AG08396 (cell line): ENCODE results near the gene SLC35E1.
"Not testable (repeated sequence)": the region's sequence is repeated elsewhere in the genome, so short reads cannot be mapped to it uniquely, and the experiment has no call there.

Source experiments
- DNase-seq: peaks from one replicate; pipeline ENCODE4 v3.0.0; 2012; ENCODE audit warnings: low spot score, mixed read lengths

Gene SLC35E1

DNA sequence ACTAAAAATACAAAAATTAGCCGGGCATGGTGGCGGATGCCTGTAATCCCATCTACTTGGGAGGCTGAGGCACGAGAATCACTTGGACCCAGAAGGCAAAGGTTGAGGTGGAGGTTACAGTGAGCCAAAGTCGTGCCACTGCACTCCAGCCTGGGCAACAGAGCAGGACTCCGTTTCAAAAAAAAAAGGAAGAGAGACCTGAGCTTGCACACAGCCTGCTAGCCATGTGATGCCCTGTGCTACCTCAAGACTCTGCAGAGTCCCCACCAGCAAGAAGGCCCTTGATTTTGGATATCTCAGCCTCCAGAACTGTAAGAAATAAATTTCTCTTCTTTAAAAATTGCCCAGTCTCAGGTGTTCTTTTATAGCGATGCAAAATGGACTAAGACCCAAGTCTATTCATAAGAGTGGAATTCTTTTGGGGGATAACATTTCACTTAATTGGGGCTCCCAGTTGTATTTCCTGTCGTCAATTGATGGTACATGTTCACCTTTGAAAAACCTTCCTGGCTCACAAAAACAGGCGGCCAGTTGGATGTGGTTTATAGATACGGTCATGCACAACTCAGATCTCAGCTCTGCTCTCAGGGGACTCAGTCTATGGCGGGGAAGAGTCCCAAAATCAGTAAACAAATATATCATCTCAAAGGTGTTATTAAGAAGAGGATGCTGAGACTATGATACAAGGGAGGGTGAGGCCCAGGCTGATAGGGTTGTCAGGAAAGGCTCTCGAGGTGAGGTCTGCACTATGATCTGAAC, 27.6 kb downstream of the SLC35E1 start:
- no peak for DNase-seq

DNA sequence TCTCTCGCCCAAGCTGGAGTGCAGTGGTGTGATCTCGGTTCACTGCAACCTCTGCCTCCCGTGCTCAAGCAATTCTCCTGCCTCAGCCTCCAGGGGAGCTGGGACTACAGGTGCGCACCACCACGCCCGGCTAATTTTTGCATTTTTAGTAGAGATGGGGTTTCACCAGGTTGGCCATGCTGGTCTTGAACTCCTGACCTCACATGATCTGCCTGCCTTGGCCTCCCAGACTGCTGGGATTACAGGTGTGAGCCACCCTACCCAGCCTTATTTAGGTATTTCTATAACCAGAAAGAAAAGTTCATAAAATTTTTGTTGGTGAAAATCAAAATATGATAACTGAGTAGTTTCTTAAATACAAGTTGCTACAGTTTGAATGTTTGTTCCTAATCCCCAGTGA, 28.5 kb downstream of the SLC35E1 start:
- DNase-seq = not testable (repeated sequence)

DNA sequence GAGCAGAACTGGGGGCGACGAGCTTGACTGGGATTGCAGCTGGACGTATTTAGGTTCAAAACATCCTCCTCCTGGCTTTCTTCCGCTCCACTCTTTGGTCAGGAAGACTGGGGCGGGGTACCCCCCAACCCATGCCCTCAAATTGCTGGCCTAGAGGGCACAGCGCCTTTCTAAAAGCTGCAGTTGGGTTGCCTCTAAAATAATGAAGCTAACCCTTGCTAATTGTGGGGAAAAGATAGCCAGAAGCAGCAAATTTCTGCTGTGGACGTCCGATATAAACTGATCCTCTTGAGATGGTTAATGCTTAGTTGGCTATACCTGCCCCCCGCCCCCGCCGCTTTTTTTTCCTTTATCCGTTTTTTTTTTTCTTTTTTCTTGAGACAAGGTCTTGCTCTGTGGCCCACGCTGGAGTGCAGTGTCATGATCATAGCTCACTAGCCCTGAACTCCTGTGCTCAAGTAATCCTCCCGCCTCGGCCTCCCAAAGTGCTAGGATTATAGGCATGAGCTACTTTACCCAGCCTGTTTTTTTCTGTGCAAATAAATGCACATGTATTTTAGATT, 29.2 kb downstream of the SLC35E1 start:
- no peak for DNase-seq

DNA sequence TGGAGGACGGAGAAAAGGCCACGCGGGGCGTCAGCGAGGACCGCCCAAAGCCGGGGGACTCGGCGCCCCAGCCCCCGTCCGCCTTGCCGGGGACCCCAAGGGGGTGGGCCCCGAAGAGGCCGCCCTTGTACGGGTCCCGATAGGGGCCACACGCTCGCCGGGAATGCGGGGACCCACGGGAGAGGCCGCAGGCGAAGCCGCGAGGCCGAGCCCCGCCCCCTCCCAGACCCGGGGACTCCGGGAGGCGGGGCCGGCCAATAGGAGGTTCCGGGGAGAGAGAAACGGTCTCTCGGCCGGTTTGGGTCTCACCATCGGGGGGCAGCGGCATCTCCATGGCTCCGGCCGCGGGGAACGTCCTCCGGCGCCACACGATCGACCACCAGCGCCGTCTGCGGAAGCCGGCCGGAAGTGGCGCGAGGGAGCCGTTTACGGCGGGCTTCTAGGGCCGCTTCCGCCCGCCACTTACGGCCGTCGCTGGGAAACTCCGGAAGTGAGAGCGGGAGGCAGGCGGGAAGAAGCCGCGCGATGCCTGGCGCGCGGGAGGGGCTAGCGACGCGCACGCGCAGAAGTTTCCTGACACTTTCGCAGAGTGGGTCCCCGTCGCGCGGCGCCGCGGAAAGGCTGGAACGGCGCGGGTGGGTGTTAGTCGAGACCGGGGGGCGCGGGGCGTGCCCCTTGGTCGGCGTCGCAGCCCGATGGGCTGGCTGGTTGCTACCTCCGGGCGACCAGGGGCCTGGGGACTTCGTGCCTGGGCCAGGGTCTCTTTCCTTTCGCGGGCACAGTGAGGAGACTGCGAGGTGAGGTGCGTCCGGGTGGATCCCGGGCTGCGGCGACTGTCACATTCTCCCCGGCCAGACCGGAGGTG, 29.9 kb downstream of the SLC35E1 start, which contains the start of gene CHERP:
Gene CHERP (minus strand): TSS at position 393 of the 865 bp plus-strand sequence. CDS start 59 bp downstream, at position 334.
- peak; percentile 99 for DNase-seq

DNA sequence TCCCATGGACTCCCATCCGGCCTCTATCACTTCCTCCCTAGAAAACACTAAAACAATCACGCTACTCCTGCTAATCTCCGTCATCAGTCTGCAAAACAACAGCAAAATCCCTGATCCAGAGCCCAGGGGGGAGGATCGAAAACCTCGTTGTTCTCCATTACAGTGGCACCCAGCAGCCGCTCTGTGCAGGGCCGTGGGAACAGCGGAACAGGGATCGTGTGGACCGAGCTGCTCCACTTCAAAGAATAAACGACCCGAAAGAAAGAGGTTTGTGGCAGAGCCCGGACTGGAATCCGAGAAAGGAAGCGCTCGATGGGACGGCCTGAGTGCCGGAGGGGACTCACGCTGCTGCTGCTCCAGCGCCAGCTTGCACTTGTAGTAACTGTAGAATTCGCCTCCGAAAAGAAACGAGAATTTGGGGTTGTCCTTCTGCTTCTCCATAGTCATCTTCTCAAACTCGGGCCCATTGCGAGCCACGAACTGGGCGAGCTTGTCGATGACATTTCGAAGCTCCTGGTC, 30.6 kb downstream of the SLC35E1 start:
- DNase-seq = peak; percentile 48

DNA sequence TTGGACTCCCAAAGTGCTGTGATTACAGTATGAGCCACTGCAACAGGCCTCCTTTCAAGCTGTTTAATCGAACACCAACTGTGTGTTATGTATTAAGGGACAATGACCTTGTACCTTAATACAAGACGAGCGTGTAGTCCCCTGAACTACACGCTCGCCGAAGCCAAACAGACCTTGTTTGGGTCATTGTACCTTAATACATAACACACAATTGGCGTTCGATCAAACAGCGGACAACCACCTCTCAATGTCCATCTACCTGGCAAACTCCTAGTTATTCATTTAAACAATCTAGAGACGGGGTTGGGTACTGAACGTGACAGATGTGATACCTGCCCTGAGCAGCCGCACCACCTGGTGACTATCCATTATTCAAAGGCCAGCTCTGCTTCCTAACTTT, 31.3 kb downstream of the SLC35E1 start:
- no peak for DNase-seq

DNA sequence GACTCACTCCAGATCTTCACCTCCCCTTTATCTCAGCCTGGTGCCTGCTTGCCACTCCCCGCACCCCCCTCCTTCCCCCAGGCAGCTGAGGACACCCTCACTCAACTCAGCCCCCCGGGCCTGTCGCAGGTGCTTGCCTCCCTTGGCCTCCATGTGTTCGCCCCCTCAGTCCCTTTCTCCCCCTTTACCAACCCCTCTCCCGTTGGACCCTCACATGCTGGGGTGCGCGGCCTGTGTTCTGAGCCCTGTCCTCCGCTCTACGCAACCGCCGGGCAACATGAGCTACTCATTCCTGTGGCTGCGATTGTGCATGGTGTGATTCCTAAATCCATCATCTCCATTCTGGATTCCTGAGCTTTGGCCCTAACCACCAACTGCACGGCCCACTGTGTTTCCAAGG, 35.1 kb downstream of the SLC35E1 start:
- no peak for DNase-seq

DNA sequence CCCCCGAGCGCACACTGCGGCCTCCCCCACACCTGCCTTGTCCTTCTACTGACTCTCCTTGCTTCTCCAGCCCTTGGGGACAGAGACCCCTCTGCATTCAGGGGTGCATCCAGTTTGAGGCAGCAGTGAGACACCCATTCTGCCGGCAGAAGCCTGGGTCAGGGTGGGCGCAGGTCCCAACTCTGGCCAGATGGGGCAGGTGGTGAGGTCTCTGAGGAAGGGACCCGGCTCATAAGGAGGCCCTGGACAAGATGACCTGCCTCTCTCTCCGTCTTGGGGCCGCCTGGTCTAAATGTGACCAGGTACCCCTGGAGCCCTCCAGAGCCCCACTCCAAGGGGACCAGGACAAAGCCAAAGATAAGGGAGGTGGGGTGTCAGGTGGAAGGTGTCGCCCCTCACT, 36.1 kb downstream of the SLC35E1 start:
- peak; percentile 8 for DNase-seq

DNA sequence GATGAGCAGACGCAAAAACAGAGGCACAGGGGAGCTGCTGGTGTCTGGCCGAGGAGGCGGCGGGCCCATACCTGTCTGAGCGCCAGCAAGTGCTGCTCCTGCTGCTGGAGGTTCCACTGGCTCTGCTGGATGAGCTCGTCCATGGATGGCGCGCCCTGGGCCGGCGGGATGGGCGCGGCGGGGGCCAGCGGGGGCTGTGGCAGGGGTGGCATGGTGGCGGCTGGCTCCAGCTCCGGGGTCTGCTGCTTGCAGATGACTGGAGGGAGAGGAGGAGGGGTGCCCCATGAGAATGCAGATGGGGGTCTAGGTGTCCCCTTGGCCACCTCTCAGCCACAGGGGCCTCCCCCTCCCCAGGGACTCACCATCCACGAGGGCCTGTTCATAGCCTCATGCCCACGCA, 36.8 kb downstream of the SLC35E1 start:
- no peak for DNase-seq

DNA sequence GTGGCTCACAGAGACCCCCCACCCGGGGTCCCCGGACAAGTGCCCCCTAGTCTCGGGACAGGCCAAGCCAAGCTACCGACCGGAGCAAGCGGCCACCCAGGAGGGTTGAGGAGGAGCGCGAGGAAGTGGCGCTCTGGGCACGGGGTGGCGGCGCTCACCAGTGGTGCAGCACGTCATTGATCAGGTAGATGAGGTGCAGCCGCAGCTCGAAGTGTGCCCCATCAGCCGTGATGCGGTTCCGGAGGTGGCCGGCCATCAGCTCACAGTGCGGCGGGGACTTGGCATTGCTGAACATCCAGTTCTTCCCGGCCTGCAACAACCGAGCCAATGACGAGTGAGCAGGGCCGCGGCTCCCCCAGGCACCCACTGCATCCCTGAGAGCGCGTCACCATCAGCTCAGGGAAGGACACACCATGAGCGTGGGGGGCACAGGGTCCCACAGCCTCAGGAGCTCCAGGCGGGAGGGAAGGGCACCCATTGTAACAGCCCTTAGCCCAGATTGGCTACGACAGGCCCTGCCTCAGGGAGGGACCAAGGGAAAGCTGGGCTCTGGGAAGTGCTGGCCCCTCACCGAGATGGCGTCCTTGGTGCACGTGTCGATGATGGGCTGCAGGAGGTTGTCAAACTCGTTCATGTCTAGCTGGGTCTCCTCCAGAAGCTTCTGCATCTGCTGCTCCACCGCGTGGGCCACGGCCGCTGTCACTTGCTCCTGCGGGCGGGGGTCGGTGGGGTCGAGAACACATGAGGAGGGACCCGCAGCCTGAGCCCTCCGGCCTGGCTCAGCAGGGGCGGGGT, 39.6 kb downstream of the SLC35E1 start:
- no peak for DNase-seq

DNA sequence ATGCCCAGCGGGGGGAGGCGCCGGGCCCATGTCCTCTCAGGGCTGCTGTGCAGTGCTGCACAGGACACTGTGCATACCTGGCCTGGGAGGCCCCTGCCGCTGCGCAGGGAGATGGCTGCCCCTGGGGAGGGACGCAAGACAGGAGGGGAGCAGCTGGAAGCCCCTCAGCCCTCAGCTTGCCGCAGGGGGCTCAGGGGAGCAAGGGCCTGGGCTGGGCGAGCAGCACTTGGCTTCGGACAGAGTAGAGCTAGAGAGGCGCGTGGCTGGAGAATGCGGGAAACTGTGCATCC, 40.9 kb downstream of the SLC35E1 start:
- DNase-seq = no peak

DNA sequence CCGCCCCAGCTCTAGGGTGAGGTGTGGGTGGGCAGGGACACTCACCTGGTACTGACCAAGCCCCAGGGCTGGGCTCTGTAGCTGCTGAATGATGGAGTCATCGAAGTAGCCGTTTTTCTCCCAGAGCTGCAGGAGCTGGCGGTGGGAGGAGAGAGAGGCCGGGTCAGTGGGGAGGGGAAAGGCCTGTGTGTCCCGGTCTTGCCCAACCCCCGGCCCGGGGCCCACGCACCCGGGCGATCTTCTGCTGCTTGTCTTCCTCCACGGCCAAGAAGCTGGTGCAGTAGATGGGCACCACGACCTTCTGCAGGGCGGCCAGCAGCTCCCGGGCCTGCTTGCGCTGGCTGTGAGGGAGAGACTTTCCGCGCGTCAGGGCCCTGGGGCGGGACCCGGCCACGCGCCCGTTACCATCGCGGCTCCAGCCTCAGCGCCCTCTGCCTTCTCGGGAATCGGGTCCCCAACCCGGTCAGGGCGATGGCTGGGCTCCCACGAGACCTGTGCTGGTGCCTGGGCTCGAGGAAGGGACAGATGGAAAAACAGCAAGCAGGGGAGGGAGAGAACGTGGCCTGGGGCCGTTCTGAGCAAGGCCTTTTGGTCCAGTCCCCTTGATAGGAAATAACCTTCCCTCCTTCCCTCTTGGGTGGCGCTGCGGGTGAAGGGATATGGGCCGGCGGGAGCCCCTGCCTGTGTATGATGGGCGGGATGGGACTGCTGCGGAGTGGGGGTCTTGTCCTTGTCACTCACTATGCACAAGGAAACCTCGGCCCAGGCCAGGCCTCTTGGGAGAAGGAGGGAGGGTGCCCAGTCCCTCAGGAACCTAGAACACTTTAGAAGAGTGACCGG, 41.5 kb downstream of the SLC35E1 start:
- no peak for DNase-seq

DNA sequence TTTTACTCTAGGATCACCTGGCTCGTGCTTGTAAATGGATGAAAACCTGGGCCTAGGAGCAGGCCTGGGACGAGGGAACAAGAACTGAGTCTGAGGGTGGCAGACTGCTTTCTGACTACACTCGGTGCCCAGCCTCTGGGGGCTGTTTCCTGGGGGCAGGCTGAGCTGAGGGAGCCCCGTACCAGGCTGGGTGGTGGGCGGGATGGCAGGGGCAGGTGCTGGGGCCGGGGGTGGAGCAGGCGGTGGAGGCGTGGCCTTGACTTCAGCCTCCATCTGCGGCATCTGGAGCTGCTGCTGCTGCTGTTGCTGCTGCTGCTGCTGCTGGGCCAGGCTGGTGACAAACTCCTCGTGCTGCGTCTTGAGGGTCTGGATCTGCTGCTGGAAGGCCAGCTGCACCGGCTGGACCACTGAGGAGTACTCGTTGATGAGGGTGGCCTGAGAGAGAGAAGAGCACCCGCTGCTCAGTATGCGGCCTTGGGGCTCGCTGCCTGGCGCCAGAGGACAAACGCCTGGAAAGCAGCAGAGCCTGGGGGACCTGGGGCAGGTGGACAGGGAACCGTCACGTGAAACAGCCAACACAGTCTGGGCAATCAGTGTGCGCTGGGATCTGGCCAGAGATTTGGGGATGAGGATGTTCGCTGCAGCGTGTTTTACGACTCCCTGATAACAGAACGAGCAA, 42.6 kb downstream of the SLC35E1 start:
- DNase-seq = no peak

DNA sequence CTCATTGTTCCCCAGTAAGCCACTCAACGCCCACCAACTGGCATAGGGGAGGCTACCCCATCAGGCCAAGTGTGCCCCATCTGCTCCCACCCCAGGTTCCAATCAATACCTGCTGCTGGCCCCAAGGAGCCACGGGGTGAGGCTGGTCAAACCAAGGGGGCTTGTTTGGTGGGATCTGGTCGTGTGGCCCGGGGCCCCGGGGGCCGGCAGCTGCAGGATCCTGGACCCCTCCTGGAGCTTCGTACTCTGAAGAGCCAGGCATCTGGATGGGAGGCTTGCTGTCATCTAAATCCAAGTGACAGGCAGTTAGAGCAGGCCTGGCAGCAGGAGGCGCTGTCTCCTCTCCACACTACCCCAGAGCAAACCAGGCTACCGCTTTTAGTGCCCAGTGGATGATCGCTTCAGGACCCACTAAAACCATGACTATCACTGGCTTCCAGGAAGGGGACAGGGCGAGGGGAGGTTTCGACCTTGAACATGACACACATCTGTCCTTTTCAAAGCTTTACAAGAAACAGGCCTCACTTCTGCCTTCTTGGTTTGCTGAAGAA, 44.2 kb downstream of the SLC35E1 start:
- DNase-seq = no peak

DNA sequence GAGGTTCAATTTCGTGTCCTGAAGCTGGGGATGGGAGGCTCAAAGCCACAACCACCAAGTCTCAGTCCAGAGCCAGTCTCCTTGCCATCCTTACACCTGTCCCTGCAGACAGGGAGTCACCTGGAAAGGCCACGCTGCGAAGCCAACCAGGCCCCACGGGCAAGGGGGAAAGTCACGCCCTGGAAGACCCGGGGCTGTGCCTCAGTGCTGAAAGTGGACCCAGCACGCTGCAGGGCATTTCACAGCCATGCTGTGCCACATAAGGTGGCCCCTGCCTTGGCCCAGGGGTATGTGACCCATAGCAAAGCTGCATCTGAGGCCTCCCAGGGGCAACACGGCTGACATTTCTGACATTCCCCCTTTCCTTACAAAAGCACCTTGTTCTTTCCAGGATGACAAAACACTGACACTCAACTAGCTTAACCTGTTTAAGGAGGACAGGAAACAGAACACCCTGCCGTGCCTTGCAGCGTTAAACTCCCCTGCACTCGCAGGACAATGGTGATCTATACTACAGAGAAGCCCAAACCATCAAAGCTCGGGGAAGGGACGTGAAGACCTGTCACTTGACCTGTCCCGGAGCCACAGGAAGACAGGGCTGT, 44.8 kb downstream of the SLC35E1 start:
- no peak for DNase-seq

DNA sequence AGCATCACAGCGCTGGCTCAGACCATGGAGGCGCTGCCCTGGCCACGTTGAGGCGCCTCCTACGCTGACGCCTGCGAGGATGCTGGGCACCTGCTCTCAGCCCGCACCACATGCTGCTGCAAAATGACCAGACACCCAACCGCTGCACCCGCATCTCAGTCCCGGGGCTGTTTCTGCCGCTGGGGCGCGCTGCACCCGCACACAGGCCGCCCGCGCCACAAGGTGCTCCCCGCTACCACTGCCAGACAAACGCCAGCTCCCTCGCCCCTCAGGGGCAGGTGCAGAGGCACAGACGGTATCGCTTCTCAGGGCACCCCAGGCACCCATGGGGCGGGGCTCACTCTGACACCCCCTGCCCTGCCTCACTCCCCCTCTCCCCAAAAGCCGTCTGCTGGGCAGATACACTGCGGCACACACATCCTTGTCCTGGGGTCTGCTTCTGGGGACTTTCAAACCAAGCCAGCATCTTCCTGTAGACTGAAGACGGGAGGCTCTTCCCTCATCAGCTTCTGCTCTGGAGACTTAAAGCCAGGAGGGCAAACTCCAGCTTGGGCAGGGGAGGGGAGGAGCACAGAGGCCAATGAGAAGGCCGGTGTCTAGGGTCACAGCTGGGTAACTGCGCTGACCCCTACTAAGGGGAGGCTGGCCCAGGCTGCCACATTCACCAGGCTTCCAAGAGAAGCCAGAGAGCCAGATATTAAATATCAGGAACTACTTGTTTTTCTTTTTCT, 46.3 kb downstream of the SLC35E1 start:
- DNase-seq = no peak

DNA sequence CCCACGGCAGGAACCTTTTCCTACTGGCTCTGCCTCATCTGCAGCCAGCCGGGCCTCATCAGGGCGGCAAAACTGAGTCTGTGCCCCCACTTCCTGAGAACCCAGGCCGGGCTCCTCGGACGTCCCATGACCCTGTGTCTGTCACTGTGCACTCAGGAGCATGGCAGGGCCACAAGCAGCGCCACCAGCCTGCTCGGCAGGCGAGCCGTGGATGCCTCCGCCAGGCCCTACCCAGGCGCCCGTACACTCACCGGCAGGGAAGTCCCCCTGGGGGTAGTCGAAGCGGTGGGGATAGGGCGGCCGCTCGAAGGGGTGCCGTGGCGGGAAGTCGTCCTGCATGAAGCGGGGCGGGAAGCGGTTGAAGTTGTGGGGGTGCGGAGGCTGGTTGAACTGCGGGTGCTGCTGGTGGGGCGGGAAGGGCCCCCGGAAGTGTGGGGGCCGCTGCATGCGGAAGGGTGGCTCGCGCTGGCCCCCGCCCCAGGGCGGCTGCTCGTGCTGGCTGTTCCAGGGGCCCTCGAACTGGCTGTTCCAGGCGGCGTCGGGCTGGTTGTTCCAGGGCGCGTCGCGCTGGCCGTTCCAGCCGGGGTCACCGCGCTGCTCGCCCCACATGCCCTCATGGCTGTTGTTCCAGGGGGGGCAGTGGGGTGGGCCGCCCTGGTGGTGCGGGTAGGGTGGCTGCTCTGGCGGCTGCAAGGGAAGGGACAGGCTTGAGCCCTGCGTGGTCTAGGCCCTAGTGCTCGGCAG, 47.1 kb downstream of the SLC35E1 start:
- no peak for DNase-seq
